GM12878 (cell line): ENCODE results near the gene CNR2. TPM values are rescaled to one million over a fixed set of nuclear protein-coding genes. Genes with fewer than 3 reads are reported as not detected.

Experiments used
- BMI1 ChIP-seq: fragments of 450-650 bp; IDR thresholded peaks from 2 replicates; pipeline ENCODE4 v1.6.1; 2016; ENCODE audit warnings: mild to moderate bottlenecking, moderate library complexity, borderline replicate concordance
- E2F8 ChIP-seq: fragments of 450-650 bp; IDR thresholded peaks from 2 replicates; pipeline ENCODE4 v1.6.1; 2018; ENCODE audit warnings: mild to moderate bottlenecking, low read depth, moderate library complexity; ENCODE audit not compliant: partially characterized antibody
- FOXK2 ChIP-seq: fragments of 450-650 bp; IDR thresholded peaks from 2 replicates; pipeline ENCODE4 v1.6.1; 2017; ENCODE audit warnings: mild to moderate bottlenecking, moderate library complexity
- IRF5 ChIP-seq: fragments of 450-650 bp; IDR thresholded peaks from 2 replicates; pipeline ENCODE4 v1.6.1; 2017; ENCODE audit warnings: borderline replicate concordance
- JUNB ChIP-seq: IDR thresholded peaks from 2 replicates; pipeline ENCODE4 v1.6.1; 2016; ENCODE audit warnings: antibody characterized with exemption, mild to moderate bottlenecking
- JUND ChIP-seq: IDR thresholded peaks from 2 replicates; pipeline ENCODE4 v1.6.1; 2012; ENCODE audit warnings: low read depth, mild to moderate bottlenecking, low read length, improper control_type of control experiment, moderate library complexity
- MXI1 ChIP-seq: fragments of 150-350 bp; IDR thresholded peaks from 2 replicates; pipeline ENCODE4 v1.6.1; 2011; ENCODE audit warnings: low read depth, mild to moderate bottlenecking, inconsistent platforms, low read length, improper control_type of control experiment
- NFYB ChIP-seq: IDR thresholded peaks from 2 replicates; pipeline ENCODE4 v1.6.1; 2011; ENCODE audit warnings: low read depth, mild to moderate bottlenecking, low read length, improper control_type of control experiment, moderate library complexity; ENCODE audit not compliant: insufficient read depth
- NR2C2 ChIP-seq: IDR thresholded peaks from 2 replicates; pipeline ENCODE4 v1.6.1; 2011; ENCODE audit warnings: borderline replicate concordance, low read depth; ENCODE audit not compliant: control insufficient read depth, insufficient read length
- RAD51 ChIP-seq: fragments of 450-650 bp; IDR thresholded peaks from 2 replicates; pipeline ENCODE4 v1.6.1; 2016; ENCODE audit warnings: moderate library complexity, mild to moderate bottlenecking, inconsistent platforms
- RUNX3 ChIP-seq: IDR thresholded peaks from 2 replicates; pipeline ENCODE4 v1.6.1; 2012; ENCODE audit warnings: low read length, inconsistent platforms
- SMAD1 ChIP-seq: fragments of 450-650 bp; IDR thresholded peaks from 2 replicates; pipeline ENCODE4 v1.6.1; 2018; ENCODE audit warnings: mild to moderate bottlenecking, low read depth; ENCODE audit not compliant: partially characterized antibody
- SUPT20H ChIP-seq: IDR thresholded peaks from 2 replicates; pipeline ENCODE4 v1.6.1; 2011; ENCODE audit warnings: low read depth, mild to moderate bottlenecking, low read length, moderate library complexity, borderline replicate concordance; ENCODE audit not compliant: control insufficient read depth
- SUZ12 ChIP-seq: fragments of 200-600 bp; sonication (generic); IDR thresholded peaks from one replicate; pipeline ENCODE4 v1.6.1; 2018; ENCODE audit warnings: antibody characterized with exemption, mild to moderate bottlenecking; ENCODE audit not compliant: unreplicated experiment
- YY1 ChIP-seq: IDR thresholded peaks from 2 replicates; pipeline ENCODE4 v1.6.1; 2011; ENCODE audit warnings: low read depth, mild to moderate bottlenecking, low read length
- ZNF217 ChIP-seq: fragments of 450-650 bp; IDR thresholded peaks from 2 replicates; pipeline ENCODE4 v1.6.1; 2017; ENCODE audit warnings: antibody characterized with exemption, mild to moderate bottlenecking
- polyA plus RNA-seq, 11 experiments: library from polyadenylated mRNA; depleted of rRNA in 4 of 11; unstranded in 6 of 11; stranded (reverse) in 5 of 11; fragments of >200 nt; fragmentation: Nextera tagmentation in 4 of 11; fragmentation: Illumina TruSeq in 1 of 11; extraction: Ambion mirVana in 4 of 11; extraction: Trizol in 1 of 11; gene quantifications; 1 replicate in 1 of 11; 2 replicates in 10 of 11; pipeline versions ENCODE4 v1.2.1 to v1.2.3, GENCODE V29; 2011 to 2016; ENCODE audit warnings: inconsistent platforms in 2 of 11, missing spikeins in 2 of 11, low read depth in 1 of 11
- total RNA-seq, 4 experiments: library from RNA; depleted of rRNA in 3 of 4; stranded (reverse); fragments of >200 nt in 3 of 4; fragmentation: Illumina TruSeq in 1 of 4; extraction: Trizol in 1 of 4; gene quantifications; 2 replicates each; pipeline versions ENCODE4 v1.2.1 to v1.2.3, GENCODE V29; 2013 to 2021
- TF ChIP-seq, protein P1 (sequence below): IDR thresholded peaks from 2 replicates; pipeline ENCODE4 v1.6.1; 2012; ENCODE audit warnings: improper control_type of control experiment, low read depth, low read length; ENCODE audit not compliant: insufficient replicate concordance
- TF ChIP-seq, protein P2 (sequence below): fragments of 450-650 bp; IDR thresholded peaks from 2 replicates; pipeline ENCODE4 v1.6.1; 2016; ENCODE audit warnings: mild to moderate bottlenecking
- TF ChIP-seq, protein P3 (sequence below): fragments of 450-650 bp; IDR thresholded peaks from 2 replicates; pipeline ENCODE4 v1.6.1; 2017; ENCODE audit warnings: low read depth, mild to moderate bottlenecking, moderate library complexity

The CNR2 gene
- total and polyA plus RNA-seq, 10 of the 15 experiments (the other 5 are each of a cell fraction or from before 2014, with no cell fraction given) = 0.46 to 19.8 (median 12.2) TPM

GRCh38 chr1:23889074-23889473 is 24.1 kb downstream of the CNR2 start (continued):
- TF ChIP-seq IRF5 = no peak
- no peak for TF ChIP-seq NR2C2
- TF ChIP-seq SUPT20H = no peak
- TF ChIP-seq NFYB = no peak
- TF ChIP-seq, protein P1, sequence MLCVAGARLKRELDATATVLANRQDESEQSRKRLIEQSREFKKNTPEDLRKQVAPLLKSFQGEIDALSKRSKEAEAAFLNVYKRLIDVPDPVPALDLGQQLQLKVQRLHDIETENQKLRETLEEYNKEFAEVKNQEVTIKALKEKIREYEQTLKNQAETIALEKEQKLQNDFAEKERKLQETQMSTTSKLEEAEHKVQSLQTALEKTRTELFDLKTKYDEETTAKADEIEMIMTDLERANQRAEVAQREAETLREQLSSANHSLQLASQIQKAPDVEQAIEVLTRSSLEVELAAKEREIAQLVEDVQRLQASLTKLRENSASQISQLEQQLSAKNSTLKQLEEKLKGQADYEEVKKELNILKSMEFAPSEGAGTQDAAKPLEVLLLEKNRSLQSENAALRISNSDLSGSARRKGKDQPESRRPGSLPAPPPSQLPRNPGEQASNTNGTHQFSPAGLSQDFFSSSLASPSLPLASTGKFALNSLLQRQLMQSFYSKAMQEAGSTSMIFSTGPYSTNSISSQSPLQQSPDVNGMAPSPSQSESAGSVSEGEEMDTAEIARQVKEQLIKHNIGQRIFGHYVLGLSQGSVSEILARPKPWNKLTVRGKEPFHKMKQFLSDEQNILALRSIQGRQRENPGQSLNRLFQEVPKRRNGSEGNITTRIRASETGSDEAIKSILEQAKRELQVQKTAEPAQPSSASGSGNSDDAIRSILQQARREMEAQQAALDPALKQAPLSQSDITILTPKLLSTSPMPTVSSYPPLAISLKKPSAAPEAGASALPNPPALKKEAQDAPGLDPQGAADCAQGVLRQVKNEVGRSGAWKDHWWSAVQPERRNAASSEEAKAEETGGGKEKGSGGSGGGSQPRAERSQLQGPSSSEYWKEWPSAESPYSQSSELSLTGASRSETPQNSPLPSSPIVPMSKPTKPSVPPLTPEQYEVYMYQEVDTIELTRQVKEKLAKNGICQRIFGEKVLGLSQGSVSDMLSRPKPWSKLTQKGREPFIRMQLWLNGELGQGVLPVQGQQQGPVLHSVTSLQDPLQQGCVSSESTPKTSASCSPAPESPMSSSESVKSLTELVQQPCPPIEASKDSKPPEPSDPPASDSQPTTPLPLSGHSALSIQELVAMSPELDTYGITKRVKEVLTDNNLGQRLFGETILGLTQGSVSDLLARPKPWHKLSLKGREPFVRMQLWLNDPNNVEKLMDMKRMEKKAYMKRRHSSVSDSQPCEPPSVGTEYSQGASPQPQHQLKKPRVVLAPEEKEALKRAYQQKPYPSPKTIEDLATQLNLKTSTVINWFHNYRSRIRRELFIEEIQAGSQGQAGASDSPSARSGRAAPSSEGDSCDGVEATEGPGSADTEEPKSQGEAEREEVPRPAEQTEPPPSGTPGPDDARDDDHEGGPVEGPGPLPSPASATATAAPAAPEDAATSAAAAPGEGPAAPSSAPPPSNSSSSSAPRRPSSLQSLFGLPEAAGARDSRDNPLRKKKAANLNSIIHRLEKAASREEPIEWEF = no peak
- TF ChIP-seq, protein P2, sequence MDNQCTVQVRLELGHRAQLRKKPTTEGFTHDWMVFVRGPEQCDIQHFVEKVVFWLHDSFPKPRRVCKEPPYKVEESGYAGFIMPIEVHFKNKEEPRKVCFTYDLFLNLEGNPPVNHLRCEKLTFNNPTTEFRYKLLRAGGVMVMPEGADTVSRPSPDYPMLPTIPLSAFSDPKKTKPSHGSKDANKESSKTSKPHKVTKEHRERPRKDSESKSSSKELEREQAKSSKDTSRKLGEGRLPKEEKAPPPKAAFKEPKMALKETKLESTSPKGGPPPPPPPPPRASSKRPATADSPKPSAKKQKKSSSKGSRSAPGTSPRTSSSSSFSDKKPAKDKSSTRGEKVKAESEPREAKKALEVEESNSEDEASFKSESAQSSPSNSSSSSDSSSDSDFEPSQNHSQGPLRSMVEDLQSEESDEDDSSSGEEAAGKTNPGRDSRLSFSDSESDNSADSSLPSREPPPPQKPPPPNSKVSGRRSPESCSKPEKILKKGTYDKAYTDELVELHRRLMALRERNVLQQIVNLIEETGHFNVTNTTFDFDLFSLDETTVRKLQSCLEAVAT = no peak
- TF ChIP-seq RAD51 = no peak
- TF ChIP-seq, protein P3, sequence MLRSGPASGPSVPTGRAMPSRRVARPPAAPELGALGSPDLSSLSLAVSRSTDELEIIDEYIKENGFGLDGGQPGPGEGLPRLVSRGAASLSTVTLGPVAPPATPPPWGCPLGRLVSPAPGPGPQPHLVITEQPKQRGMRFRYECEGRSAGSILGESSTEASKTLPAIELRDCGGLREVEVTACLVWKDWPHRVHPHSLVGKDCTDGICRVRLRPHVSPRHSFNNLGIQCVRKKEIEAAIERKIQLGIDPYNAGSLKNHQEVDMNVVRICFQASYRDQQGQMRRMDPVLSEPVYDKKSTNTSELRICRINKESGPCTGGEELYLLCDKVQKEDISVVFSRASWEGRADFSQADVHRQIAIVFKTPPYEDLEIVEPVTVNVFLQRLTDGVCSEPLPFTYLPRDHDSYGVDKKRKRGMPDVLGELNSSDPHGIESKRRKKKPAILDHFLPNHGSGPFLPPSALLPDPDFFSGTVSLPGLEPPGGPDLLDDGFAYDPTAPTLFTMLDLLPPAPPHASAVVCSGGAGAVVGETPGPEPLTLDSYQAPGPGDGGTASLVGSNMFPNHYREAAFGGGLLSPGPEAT = peak; percentile 54
- peak; percentile 84 for TF ChIP-seq RUNX3
- TF ChIP-seq SUZ12 = no peak
- TF ChIP-seq SMAD1 = no peak
- no peak for TF ChIP-seq JUNB
- TF ChIP-seq E2F8 = no peak
- TF ChIP-seq FOXK2 = no peak
- no peak for TF ChIP-seq MXI1
- no peak for TF ChIP-seq BMI1
- no peak for TF ChIP-seq JUND
- no peak for TF ChIP-seq ZNF217
- no peak for TF ChIP-seq YY1
